Stomach (tissue), 9 donors: ENCODE measurements around the gene PTPRM. TPM values are rescaled to one million over a fixed set of nuclear protein-coding genes. Genes with fewer than 3 reads are reported as not detected.

Experiments
- DNase-seq, 2 donors: peaks; one replicate each; pipeline versions ENCODE4 v3.0.0 to v3.0.0-alpha.2; 2013 to 2019
- H3K27ac ChIP-seq, 5 donors: fragments of 200-600 bp in 4 of 5; sonication (generic) in 4 of 5; one replicate each; pipeline ENCODE4 v1.5.1; 2013 to 2019; ENCODE audit warnings: mild to moderate bottlenecking in 1 of 5, moderate library complexity in 1 of 5
- H3K27me3 ChIP-seq, 3 donors: fragments of 200-600 bp; sonication (generic); one replicate each; pipeline ENCODE4 v1.5.1; 2017 to 2019; ENCODE audit warnings: mixed run types in 1 of 3
- H3K36me3 ChIP-seq, 4 donors: fragments of 200-600 bp; sonication (generic); 1 replicate in 3 of 4; 2 replicates in 1 of 4; pipeline ENCODE4 v1.5.1; 2016 to 2019
- H3K4me1 ChIP-seq, 4 donors: fragments of 200-600 bp; sonication (generic); one replicate each; pipeline ENCODE4 v1.5.1; 2016 to 2019
- H3K4me3 ChIP-seq, 4 donors: fragments of 200-600 bp; sonication (generic) in 3 of 4; one replicate each; pipeline ENCODE4 v1.5.1; 2016 to 2019; ENCODE audit warnings: mild to moderate bottlenecking in 1 of 4
- H3K9me3 ChIP-seq, 4 donors: fragments of 200-600 bp; sonication (generic); one replicate each; pipeline ENCODE4 v1.5.1; 2016 to 2019
- EP300 ChIP-seq: sonication (generic); formaldehyde crosslinking; IDR thresholded peaks from one replicate; pipeline ENCODE4 v1.6.1; 2017; ENCODE audit warnings: antibody characterized with exemption
- POLR2A ChIP-seq, 4 donors: fragments of 450-650 bp; IDR thresholded peaks; one replicate each; pipeline ENCODE4 v1.6.1; 2016; ENCODE audit warnings: antibody characterized with exemption in 4 of 4, control low read depth in 2 of 4, mild to moderate bottlenecking in 1 of 4, moderate library complexity in 1 of 4
- POLR2AphosphoS5 ChIP-seq, 3 donors: sonication (generic); formaldehyde crosslinking; IDR thresholded peaks; one replicate each; pipeline ENCODE4 v1.6.1; 2016; ENCODE audit warnings: antibody characterized with exemption in 3 of 3
- WGBS, 5 donors: extraction: QIAGEN DNeasy Blood & Tissue Kit in 3 of 5; methylation state at CpG; one replicate each; pipeline versions ENCODE4 v1.1.5 to v1.1.7; 2013 to 2018; 5-methylcytosine and 5-hydroxymethylcytosine counted together
- intact Hi-C: fragments of 100-400 bp; cut with DNase I; formaldehyde crosslinking; loops from one replicate; pipeline ENCODE4 v1.15.1; 2023; ENCODE audit warnings: low total_unique reads
- polyA plus RNA-seq, 3 donors: library from polyadenylated mRNA; stranded (reverse); fragments of 200-250 nt; gene quantifications; one replicate each; pipeline ENCODE4 v1.2.3, GENCODE V29; 2013
- total RNA-seq, 5 donors: library from RNA; depleted of rRNA; stranded (reverse); fragments of >200 nt; gene quantifications; one replicate each; pipeline versions ENCODE4 v1.1.0 to v1.2.3, GENCODE V29; 2014 to 2016
- TF ChIP-seq, protein P1 (sequence below), 7 experiments: fragments of 450-650 bp in 4 of 7; fragments of 200-600 bp in 3 of 7; sonication (generic) in 3 of 7; IDR thresholded peaks; one replicate each; pipeline ENCODE4 v1.5.1; 2016 to 2019; ENCODE audit warnings: antibody characterized with exemption in 7 of 7, control low read depth in 2 of 7, mild to moderate bottlenecking in 1 of 7
- donor health status: healthy with polysubstance abuse.
- donor health status: Bipolar disorder and iron deficiency.
- donor health status: healthy.

Gene PTPRM
- total and polyA plus RNA-seq, 8 donors: 7.5 to 246 (median 58.2) TPM

DNA sequence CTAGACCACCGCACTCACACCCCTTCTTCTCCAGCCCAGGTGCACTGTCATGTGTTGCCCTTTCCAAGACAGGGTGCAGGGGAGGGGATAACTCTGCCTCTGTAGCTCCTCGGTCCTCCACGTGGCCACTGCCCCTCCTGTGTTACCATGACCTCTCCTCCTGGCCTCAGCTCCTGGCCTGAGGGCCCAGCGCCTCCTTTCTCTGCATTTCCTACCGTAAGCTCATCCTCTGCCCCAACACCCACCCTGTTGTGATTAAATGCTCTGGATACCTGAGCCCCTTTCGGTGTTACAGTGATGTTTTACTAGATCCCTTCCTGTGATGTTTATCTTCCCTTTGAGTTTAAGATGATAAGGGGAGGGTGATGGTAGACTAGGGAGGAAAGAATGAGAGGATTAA lies 242.3 kb downstream of the PTPRM start:
- WGBS, 5 donors: 76 to 96% (median 90%) methylated on average over 6 of the region's 6 CpGs
- no peak overlapping the region for H3K27ac ChIP-seq
- peaks cover 0 to 13% (median 2%) of the 10 kb centered on the region in 4 donors for H3K4me1 ChIP-seq
- TF ChIP-seq POLR2AphosphoS5 (IDR thresholded peaks at IDR 0.05) (no peak), POLR2A (IDR thresholded peaks at IDR 0.05) (no peak)
- peaks cover under 1 to 7% (median 5%) of the 10 kb centered on the region in 4 donors for H3K9me3 ChIP-seq
- no peaks in the 10 kb centered on the region for H3K36me3 ChIP-seq
- H3K4me3 ChIP-seq: no peak overlapping the region
- no peak for DNase-seq
- intact Hi-C loops: no loop called here
- no peaks in the 10 kb centered on the region for H3K27me3 ChIP-seq

DNA sequence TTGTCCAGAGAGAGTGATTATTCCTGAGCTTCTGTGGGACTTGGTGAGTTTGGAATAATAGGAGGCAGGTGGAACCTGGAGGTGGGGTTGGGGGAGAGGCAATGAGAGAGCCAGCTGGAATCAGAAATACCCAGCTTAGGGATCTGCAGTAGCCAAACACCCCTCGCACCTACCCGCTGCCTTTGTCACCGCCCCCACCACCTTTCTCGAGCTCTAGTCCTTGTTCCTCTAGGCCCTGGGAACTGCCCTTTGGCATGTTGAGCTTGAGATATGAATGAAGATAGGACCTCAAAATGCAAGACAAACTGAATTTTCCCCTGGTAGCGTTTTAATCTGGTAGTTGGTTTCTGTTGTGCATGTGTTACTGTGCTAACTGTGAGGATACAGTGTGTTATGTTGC lies 242.9 kb downstream of the PTPRM start:
- no peak for TF ChIP-seq POLR2A (IDR thresholded peaks at IDR 0.05)
- TF ChIP-seq EP300: no peak
- TF ChIP-seq POLR2AphosphoS5 (IDR thresholded peaks at IDR 0.05): no peak
- TF ChIP-seq, protein P1, sequence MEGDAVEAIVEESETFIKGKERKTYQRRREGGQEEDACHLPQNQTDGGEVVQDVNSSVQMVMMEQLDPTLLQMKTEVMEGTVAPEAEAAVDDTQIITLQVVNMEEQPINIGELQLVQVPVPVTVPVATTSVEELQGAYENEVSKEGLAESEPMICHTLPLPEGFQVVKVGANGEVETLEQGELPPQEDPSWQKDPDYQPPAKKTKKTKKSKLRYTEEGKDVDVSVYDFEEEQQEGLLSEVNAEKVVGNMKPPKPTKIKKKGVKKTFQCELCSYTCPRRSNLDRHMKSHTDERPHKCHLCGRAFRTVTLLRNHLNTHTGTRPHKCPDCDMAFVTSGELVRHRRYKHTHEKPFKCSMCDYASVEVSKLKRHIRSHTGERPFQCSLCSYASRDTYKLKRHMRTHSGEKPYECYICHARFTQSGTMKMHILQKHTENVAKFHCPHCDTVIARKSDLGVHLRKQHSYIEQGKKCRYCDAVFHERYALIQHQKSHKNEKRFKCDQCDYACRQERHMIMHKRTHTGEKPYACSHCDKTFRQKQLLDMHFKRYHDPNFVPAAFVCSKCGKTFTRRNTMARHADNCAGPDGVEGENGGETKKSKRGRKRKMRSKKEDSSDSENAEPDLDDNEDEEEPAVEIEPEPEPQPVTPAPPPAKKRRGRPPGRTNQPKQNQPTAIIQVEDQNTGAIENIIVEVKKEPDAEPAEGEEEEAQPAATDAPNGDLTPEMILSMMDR (IDR thresholded peaks at IDR 0.05): no peak

DNA sequence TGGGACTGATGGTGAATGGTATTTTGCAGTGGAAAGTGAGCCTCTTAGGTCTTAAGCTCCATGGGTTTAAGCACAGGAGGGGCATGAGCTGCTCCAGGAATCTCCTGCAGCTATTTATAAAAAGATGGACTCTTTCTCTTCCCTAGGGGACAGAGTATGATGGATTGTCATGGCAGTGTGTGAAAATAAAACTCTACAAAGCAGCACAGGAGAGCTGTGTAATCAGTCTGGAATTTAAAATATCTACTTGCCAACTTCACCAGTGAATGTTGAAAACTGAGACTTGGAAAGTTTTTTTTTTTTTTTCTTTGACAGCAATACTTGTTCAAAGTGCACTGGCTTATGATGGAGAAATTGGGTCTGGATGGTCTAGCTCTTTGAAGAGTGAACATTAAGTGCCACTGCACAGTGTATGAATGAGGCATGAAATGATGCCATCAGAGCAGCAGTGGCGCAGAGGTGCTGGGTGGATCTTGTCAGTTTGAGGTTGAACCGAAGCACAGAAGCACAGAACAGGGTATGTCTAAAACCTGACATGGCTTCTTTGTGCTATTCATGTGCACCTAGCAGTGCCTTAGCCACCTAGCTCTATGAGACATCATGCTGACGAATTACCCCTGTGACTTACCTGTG lies 245.4 kb downstream of the PTPRM start:
- no peak for DNase-seq
- Histone ChIP-seq H3K36me3 (no peaks in the 10 kb centered on the region), H3K9me3 (peaks cover 8 to 21% (median 17%) of the 10 kb centered on the region in 4 donors), H3K27me3 (no peaks in the 10 kb centered on the region), H3K4me1 (peaks cover 0 to 13% (median 2%) of the 10 kb centered on the region in 4 donors), H3K27ac (no peak overlapping the region), H3K4me3 (no peak overlapping the region)
- WGBS, 5 donors: 82 to 99% (median 95%) methylated on average over 3 of the region's 3 CpGs
- TF ChIP-seq, protein P1 (IDR thresholded peaks at IDR 0.05): no peak
- TF ChIP-seq POLR2A (IDR thresholded peaks at IDR 0.05): no peak
- TF ChIP-seq POLR2AphosphoS5 (IDR thresholded peaks at IDR 0.05): no peak
- intact Hi-C loops: no loop called here

More for the DNA sequence above, 242.9 kb downstream of the PTPRM start:
- peaks cover 6 to 12% (median 10%) of the 10 kb centered on the region in 4 donors for H3K9me3 ChIP-seq
- no peak overlapping the region for H3K4me3 ChIP-seq
- intact Hi-C loops: no loop called here
- WGBS, 5 donors: 82 to 87% (median 86%) methylated on average over 5 of the region's 5 CpGs
- H3K27ac ChIP-seq: no peak overlapping the region
- peaks cover 0 to 13% (median 2%) of the 10 kb centered on the region in 4 donors for H3K4me1 ChIP-seq
- no peak for DNase-seq
- H3K27me3 ChIP-seq: no peaks in the 10 kb centered on the region
- no peaks in the 10 kb centered on the region for H3K36me3 ChIP-seq

DNA sequence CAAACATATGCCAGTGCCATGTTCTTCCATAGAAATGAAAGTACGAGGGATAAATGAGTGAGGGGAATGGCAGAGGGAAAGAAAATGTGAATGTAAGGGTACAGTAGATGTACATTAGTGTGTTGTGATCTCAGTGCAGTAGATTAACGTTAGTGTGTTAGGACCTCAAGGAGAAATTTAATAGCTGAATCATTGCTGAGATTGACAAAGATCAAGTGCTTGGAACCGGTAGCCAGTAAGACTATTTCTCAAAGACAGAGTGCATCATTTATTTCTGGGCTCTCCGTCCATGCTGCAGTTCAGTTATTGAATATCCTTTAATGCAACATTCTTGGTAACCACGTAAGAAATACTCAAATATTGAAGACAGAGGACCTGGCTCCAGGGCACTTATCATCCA lies 246.0 kb downstream of the PTPRM start:
- H3K27ac ChIP-seq: no peak overlapping the region
- peaks cover 8 to 21% (median 17%) of the 10 kb centered on the region in 4 donors for H3K9me3 ChIP-seq
- DNase-seq: no peak
- peaks cover 0 to 13% (median 2%) of the 10 kb centered on the region in 4 donors for H3K4me1 ChIP-seq
- WGBS, 5 donors: 89 to 96% (median 94%) methylated on average over 5 of the region's 5 CpGs
- no peak overlapping the region for H3K4me3 ChIP-seq
- no peaks in the 10 kb centered on the region for H3K27me3 ChIP-seq
- intact Hi-C loops: no loop called here
- TF ChIP-seq POLR2AphosphoS5 (IDR thresholded peaks at IDR 0.05): no peak
- TF ChIP-seq POLR2A (IDR thresholded peaks at IDR 0.05): no peak
- TF ChIP-seq EP300: no peak
- TF ChIP-seq, protein P1 (IDR thresholded peaks at IDR 0.05): no peak
- no peaks in the 10 kb centered on the region for H3K36me3 ChIP-seq

DNA sequence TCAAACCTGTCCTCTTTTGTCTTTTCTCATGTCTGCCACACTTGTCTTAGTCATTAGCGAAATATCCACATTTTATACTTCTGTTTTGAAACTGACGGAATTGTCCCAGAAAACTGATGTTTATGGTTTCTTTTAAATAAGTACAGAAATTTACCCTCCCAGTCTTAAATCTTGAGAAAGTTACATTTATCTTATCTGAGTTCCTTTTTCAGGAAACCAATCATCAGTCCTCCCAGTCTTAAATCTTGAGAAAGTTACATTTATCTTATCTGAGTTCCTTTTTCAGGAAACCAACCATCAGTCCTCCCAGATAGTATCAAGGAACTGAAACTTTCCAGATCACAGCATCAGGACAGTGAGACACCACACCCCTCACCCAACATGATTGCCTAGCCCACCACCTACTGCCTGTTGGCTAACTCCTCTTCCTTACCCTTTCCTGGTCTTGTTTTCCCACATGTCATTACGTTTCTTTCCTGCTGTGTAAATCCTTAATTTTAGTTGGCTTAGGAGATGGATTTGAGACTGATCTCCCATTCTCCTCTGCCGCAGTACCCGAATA lies 247.7 kb downstream of the PTPRM start:
- Histone ChIP-seq H3K9me3 (peaks cover 8 to 21% (median 17%) of the 10 kb centered on the region in 4 donors), H3K4me3 (no peak overlapping the region), H3K4me1 (peaks cover 0 to 13% (median 2%) of the 10 kb centered on the region in 4 donors), H3K36me3 (no peaks in the 10 kb centered on the region), H3K27me3 (no peaks in the 10 kb centered on the region), H3K27ac (no peak overlapping the region)
- WGBS, 5 donors: 94 to 98% (median 96%) methylated on average over 5 of the region's 5 CpGs
- intact Hi-C loops: no loop called here
- DNase-seq: no peak
- TF ChIP-seq, protein P1 (IDR thresholded peaks at IDR 0.05): no peak
- TF ChIP-seq EP300 (no peak), POLR2AphosphoS5 (IDR thresholded peaks at IDR 0.05) (no peak), POLR2A (IDR thresholded peaks at IDR 0.05) (no peak)
